Measurements from ENCODE around the gene TMEM181. TPM values are rescaled to one million over a fixed set of nuclear protein-coding genes. Genes with fewer than 3 reads are reported as not detected.

The TMEM181 gene
- total and polyA plus RNA-seq, 2 experiments from 2014 or later: 20.0 to 46.9 TPM

- Histone ChIP-seq H3K4me2 (no peak overlapping the region), H4K20me1 (ENCODE audit: insufficient read depth, poor library complexity, severe bottlenecking) (no peaks in the 10 kb centered on the region)
- no peak for TF ChIP-seq EZH2 (IDR thresholded peaks at IDR 0.05; ENCODE audit: borderline replicate concordance)
- TF ChIP-seq EZH2phosphoT487 (IDR thresholded peaks at IDR 0.05; ENCODE audit: low read depth, severe bottlenecking, unreplicated experiment): no peak
- TF ChIP-seq CTCF (IDR thresholded peaks at IDR 0.05; ENCODE audit: poor library complexity): no peak
Measured at GRCh38 chr6:158622545-158623190, 62.8 kb downstream of the TMEM181 start.

GRCh38 chr6:158624684-158625682 is 65.1 kb downstream of the TMEM181 start:
- Histone ChIP-seq H3K4me3 (no peak overlapping the region), H4K20me1 (ENCODE audit: insufficient read depth, poor library complexity, severe bottlenecking) (no peaks in the 10 kb centered on the region), H3K79me2 (no peaks in the 10 kb centered on the region), H3K9me2 (replicated peaks; ENCODE audit: insufficient read depth) (no peaks in the 10 kb centered on the region), H2AFZ (no peak overlapping the region), H3K9me3 (ENCODE audit: low read depth) (no peaks in the 10 kb centered on the region), H3K27ac (no peak overlapping the region), H3K27me3 (no peaks in the 10 kb centered on the region), H3K36me3 (replicated peaks; ENCODE audit: insufficient read depth, low read depth) (no peaks in the 10 kb centered on the region), H3K4me1 (ENCODE audit: insufficient read depth) (no peaks in the 10 kb centered on the region), H3K4me2 (no peak overlapping the region)
- DNase-seq (ENCODE audit: low spot score): no peak
- 94% methylated on average over 25 of the region's 25 CpGs for WGBS (ENCODE audit: low lambda C conversion rate, missing lambda C conversion rate)
- TF ChIP-seq EZH2phosphoT487 (IDR thresholded peaks at IDR 0.05; ENCODE audit: low read depth, severe bottlenecking, unreplicated experiment) (no peak), CTCF (IDR thresholded peaks at IDR 0.05; ENCODE audit: poor library complexity) (no peak), EZH2 (IDR thresholded peaks at IDR 0.05; ENCODE audit: borderline replicate concordance) (no peak)

More at GRCh38 chr6:158622545-158623190, 62.8 kb downstream of the TMEM181 start:
- no peaks in the 10 kb centered on the region for H3K9me2 ChIP-seq (replicated peaks; ENCODE audit: insufficient read depth)
- WGBS (ENCODE audit: low lambda C conversion rate, missing lambda C conversion rate): 90% methylated on average over 10 of the region's 10 CpGs
- no peak overlapping the region for H2AFZ ChIP-seq
- H3K4me1 ChIP-seq (ENCODE audit: insufficient read depth): no peaks in the 10 kb centered on the region
- H3K9me3 ChIP-seq (ENCODE audit: low read depth): no peaks in the 10 kb centered on the region
- no peaks in the 10 kb centered on the region for H3K79me2 ChIP-seq
- H3K36me3 ChIP-seq (replicated peaks; ENCODE audit: insufficient read depth, low read depth): no peaks in the 10 kb centered on the region
- H3K4me3 ChIP-seq: no peak overlapping the region
- no peak for DNase-seq (ENCODE audit: low spot score)
- H3K27ac ChIP-seq: no peak overlapping the region
- H3K27me3 ChIP-seq: no peaks in the 10 kb centered on the region

- TF ChIP-seq CTCF (IDR thresholded peaks at IDR 0.05; ENCODE audit: poor library complexity): no peak
- no peak for TF ChIP-seq EZH2 (IDR thresholded peaks at IDR 0.05; ENCODE audit: borderline replicate concordance)
- TF ChIP-seq EZH2phosphoT487 (IDR thresholded peaks at IDR 0.05; ENCODE audit: low read depth, severe bottlenecking, unreplicated experiment): no peak
- Histone ChIP-seq H3K4me1 (ENCODE audit: insufficient read depth) (peaks cover 2% of the 10 kb centered on the region), H3K27me3 (no peaks in the 10 kb centered on the region), H3K9me2 (replicated peaks; ENCODE audit: insufficient read depth) (no peaks in the 10 kb centered on the region), H2AFZ (no peak overlapping the region), H3K36me3 (replicated peaks; ENCODE audit: insufficient read depth, low read depth) (no peaks in the 10 kb centered on the region), H3K27ac (no peak overlapping the region), H3K79me2 (no peaks in the 10 kb centered on the region), H3K4me2 (no peak overlapping the region), H3K9me3 (ENCODE audit: low read depth) (no peaks in the 10 kb centered on the region), H3K4me3 (no peak overlapping the region), H4K20me1 (ENCODE audit: insufficient read depth, poor library complexity, severe bottlenecking) (no peaks in the 10 kb centered on the region)
- DNase-seq (ENCODE audit: low spot score): no peak
- 97% methylated on average over 15 of the region's 15 CpGs for WGBS (ENCODE audit: low lambda C conversion rate, missing lambda C conversion rate)
Measured at GRCh38 chr6:158625881-158626305, 66.0 kb downstream of the TMEM181 start.
